Retinal pigment epithelial cell (primary cell): Measurements from ENCODE around the gene NEK11.
A peak's percentile ranks its signal among the peaks of the same experiment; 100 is the strongest.

ENCODE experiments used
- DNase-seq: peaks from one replicate; pipeline ENCODE4 v3.0.0-alpha.2; 2010; ENCODE audit warnings: low read depth
- H3K4me3 ChIP-seq: 2 replicates; pipeline ENCODE4 v1.5.1; 2011; ENCODE audit warnings: mild to moderate bottlenecking, low read length, control low read depth, moderate library complexity
- CTCF ChIP-seq: conservative IDR thresholded peaks from 2 replicates; pipeline ENCODE4 v1.5.1; 2011; ENCODE audit warnings: low read depth, low read length, control low read depth, inconsistent platforms

NEK11 gene

GRCh38 chr3:131125684-131126083 lies 99.0 kb downstream of the NEK11 start:
- TF ChIP-seq CTCF, result no peak
- H3K4me3 ChIP-seq, result no peak overlapping the region
- DNase-seq, result no peak

- TF ChIP-seq CTCF, result no peak
- DNase-seq, result peak; percentile 2
- H3K4me3 ChIP-seq, result no peak overlapping the region
Measured at GRCh38 chr3:131140891-131141290, 114.2 kb downstream of the NEK11 start.

- no peak for DNase-seq
- TF ChIP-seq CTCF, result no peak
- H3K4me3 ChIP-seq, result no peak overlapping the region
Measured at GRCh38 chr3:131141770-131142169, 115.1 kb downstream of the NEK11 start.

GRCh38 chr3:131142580-131142979 lies 115.9 kb downstream of the NEK11 start:
- DNase-seq, result no peak
- no peak overlapping the region for H3K4me3 ChIP-seq
- TF ChIP-seq CTCF, result peak; percentile 26

- DNase-seq, result no peak
- H3K4me3 ChIP-seq, result no peak overlapping the region
- no peak for TF ChIP-seq CTCF
Measured at GRCh38 chr3:131143802-131144201, 117.1 kb downstream of the NEK11 start.

- H3K4me3 ChIP-seq, result no peak overlapping the region
- no peak for TF ChIP-seq CTCF
- no peak for DNase-seq
Measured at GRCh38 chr3:131147534-131147933, 120.9 kb downstream of the NEK11 start.

- H3K4me3 ChIP-seq, result no peak overlapping the region
- TF ChIP-seq CTCF, result no peak
- DNase-seq, result no peak
Measured at GRCh38 chr3:131158434-131158833, 131.8 kb downstream of the NEK11 start.
